Fibroblast of lung (primary cell): Measurements from ENCODE around the gene BRINP2.

Experiments
- EZH2 ChIP-seq: IDR thresholded peaks from 2 replicates; pipeline ENCODE4 v1.5.1; 2012; ENCODE audit warnings: low read length, control low read depth, mild to moderate bottlenecking; ENCODE audit errors: missing control alignments
- TF ChIP-seq, protein P1 (sequence below), 2 donors: IDR thresholded peaks in 1 of 2; conservative IDR thresholded peaks in 1 of 2; 1 replicate in 1 of 2; 2 replicates in 1 of 2; pipeline ENCODE4 v1.5.1; 2011 to 2012; ENCODE audit warnings: low read length in 2 of 2, control low read depth in 1 of 2, inconsistent platforms in 1 of 2, low read depth in 1 of 2, mild to moderate bottlenecking in 1 of 2

GRCh38 chr1:177209357-177209756 is 38.6 kb downstream of the BRINP2 start:
- TF ChIP-seq, protein P1, sequence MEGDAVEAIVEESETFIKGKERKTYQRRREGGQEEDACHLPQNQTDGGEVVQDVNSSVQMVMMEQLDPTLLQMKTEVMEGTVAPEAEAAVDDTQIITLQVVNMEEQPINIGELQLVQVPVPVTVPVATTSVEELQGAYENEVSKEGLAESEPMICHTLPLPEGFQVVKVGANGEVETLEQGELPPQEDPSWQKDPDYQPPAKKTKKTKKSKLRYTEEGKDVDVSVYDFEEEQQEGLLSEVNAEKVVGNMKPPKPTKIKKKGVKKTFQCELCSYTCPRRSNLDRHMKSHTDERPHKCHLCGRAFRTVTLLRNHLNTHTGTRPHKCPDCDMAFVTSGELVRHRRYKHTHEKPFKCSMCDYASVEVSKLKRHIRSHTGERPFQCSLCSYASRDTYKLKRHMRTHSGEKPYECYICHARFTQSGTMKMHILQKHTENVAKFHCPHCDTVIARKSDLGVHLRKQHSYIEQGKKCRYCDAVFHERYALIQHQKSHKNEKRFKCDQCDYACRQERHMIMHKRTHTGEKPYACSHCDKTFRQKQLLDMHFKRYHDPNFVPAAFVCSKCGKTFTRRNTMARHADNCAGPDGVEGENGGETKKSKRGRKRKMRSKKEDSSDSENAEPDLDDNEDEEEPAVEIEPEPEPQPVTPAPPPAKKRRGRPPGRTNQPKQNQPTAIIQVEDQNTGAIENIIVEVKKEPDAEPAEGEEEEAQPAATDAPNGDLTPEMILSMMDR (conservative IDR thresholded peaks at IDR 0.05 in 1 of 2, IDR thresholded peaks at IDR 0.05 in 1 of 2; ENCODE audit: low read depth in 1 of 2, low read length in 2 of 2), result no peak
- TF ChIP-seq EZH2, result no peak
